SK-N-SH treated with all-trans-retinoic acid at 6 μM for 48 hours (cell line): ENCODE data around the gene ADIPOR2.

ENCODE experiments used
- ARNTL ChIP-seq: fragments of 450-650 bp; formaldehyde crosslinking; IDR thresholded peaks from 2 replicates; pipeline ENCODE4 v1.5.0; 2020; ENCODE audit warnings: low read depth, mild to moderate bottlenecking, moderate library complexity, borderline replicate concordance
- BACH2 ChIP-seq: fragments of 250-450 bp; sonication (Bioruptor Pico); IDR thresholded peaks from 2 replicates; pipeline ENCODE4 v1.9.0; 2021; ENCODE audit warnings: mild to moderate bottlenecking, borderline replicate concordance
- OSR1 ChIP-seq: fragments of 250-450 bp; sonication (Bioruptor Pico); IDR thresholded peaks from 2 replicates; pipeline ENCODE4 v1.8.0; 2022; ENCODE audit warnings: moderate library complexity, mild to moderate bottlenecking, inconsistent platforms
- PPARA ChIP-seq: fragments of 250-450 bp; sonication (Bioruptor Pico); IDR thresholded peaks from 2 replicates; pipeline ENCODE4 v1.5.0; 2020; ENCODE audit warnings: mild to moderate bottlenecking, borderline replicate concordance
- SNAI2 ChIP-seq: fragments of 250-450 bp; sonication (Bioruptor Pico); IDR thresholded peaks from 2 replicates; pipeline ENCODE4 v1.5.0; 2020; ENCODE audit warnings: mild to moderate bottlenecking, moderate library complexity
- TCF4 ChIP-seq: fragments of 250-450 bp; sonication (Bioruptor Pico); IDR thresholded peaks from 2 replicates; pipeline ENCODE4 v1.8.0; 2021; ENCODE audit warnings: mild to moderate bottlenecking, moderate library complexity, borderline replicate concordance
- ZC3H10 ChIP-seq: fragments of 250-450 bp; sonication (Bioruptor Pico); IDR thresholded peaks from 2 replicates; pipeline ENCODE4 v1.5.1; 2021; ENCODE audit warnings: mild to moderate bottlenecking, moderate library complexity
- ZFP30 ChIP-seq: fragments of 450-650 bp; formaldehyde crosslinking; IDR thresholded peaks from 2 replicates; pipeline ENCODE4 v1.5.0; 2022; ENCODE audit warnings: mild to moderate bottlenecking, moderate library complexity

GRCh38 chr12:1814266-1814665, 123.4 kb downstream of the ADIPOR2 start:
- TF ChIP-seq OSR1 (no peak), BACH2 (CRISPR knock-in tag) (no peak), SNAI2 (CRISPR knock-in tag) (no peak), ZC3H10 (CRISPR knock-in tag) (no peak), ZFP30 (CRISPR knock-in tag) (no peak), PPARA (CRISPR knock-in tag) (no peak), ARNTL (no peak), TCF4 (CRISPR knock-in tag) (no peak)
